GM23248 (cell line): ENCODE results near the gene PAOX. TPM values are rescaled to one million over a fixed set of nuclear protein-coding genes. Genes with fewer than 3 reads are reported as not detected.

Experiments
- DNase-seq: peaks from one replicate; pipeline ENCODE4 v3.0.0-alpha.2; 2015
- H2AFZ ChIP-seq: fragments of 200-600 bp; sonication (generic); 2 replicates; pipeline ENCODE4 v1.6.1; 2016; ENCODE audit warnings: antibody characterized with exemption
- H3F3A ChIP-seq: fragments of 200-600 bp; sonication (generic); 2 replicates; pipeline ENCODE4 v1.6.1; 2016; ENCODE audit warnings: mild to moderate bottlenecking, antibody characterized with exemption, mixed run types; ENCODE audit not compliant: insufficient read depth
- H3K27ac ChIP-seq: fragments of 200-600 bp; sonication (generic); 2 replicates; pipeline ENCODE4 v1.5.1; 2016; ENCODE audit warnings: mild to moderate bottlenecking
- H3K27me3 ChIP-seq: fragments of 200-600 bp; sonication (generic); replicated peaks from 2 replicates; pipeline ENCODE4 v1.6.1; 2016; ENCODE audit warnings: mild to moderate bottlenecking; ENCODE audit not compliant: insufficient read depth
- H3K36me3 ChIP-seq: fragments of 200-600 bp; sonication (generic); 2 replicates; pipeline ENCODE4 v1.6.1; 2016; ENCODE audit warnings: low read depth, mild to moderate bottlenecking
- H3K4me1 ChIP-seq: fragments of 200-600 bp; sonication (generic); 2 replicates; pipeline ENCODE4 v1.6.1; 2016; ENCODE audit warnings: mild to moderate bottlenecking; ENCODE audit not compliant: insufficient read depth
- H3K4me2 ChIP-seq: fragments of 200-600 bp; sonication (generic); one replicate; pipeline ENCODE4 v1.6.1; 2016; ENCODE audit warnings: mild to moderate bottlenecking; ENCODE audit not compliant: unreplicated experiment
- H3K4me3 ChIP-seq: fragments of 200-600 bp; sonication (generic); 2 replicates; pipeline ENCODE4 v1.5.1; 2016; ENCODE audit warnings: mild to moderate bottlenecking
- H3K79me2 ChIP-seq: fragments of 200-600 bp; sonication (generic); 2 replicates; pipeline ENCODE4 v1.6.1; 2016; ENCODE audit warnings: mild to moderate bottlenecking; ENCODE audit not compliant: insufficient read depth
- H3K9ac ChIP-seq: fragments of 200-600 bp; sonication (generic); 2 replicates; pipeline ENCODE4 v1.6.1; 2016; ENCODE audit warnings: mild to moderate bottlenecking
- H3K9me2 ChIP-seq: fragments of 200-600 bp; sonication (generic); 2 replicates; pipeline ENCODE4 v1.6.1; 2016; ENCODE audit warnings: mixed run types, mild to moderate bottlenecking, moderate library complexity; ENCODE audit not compliant: insufficient read depth
- H3K9me3 ChIP-seq: fragments of 200-600 bp; sonication (generic); one replicate; pipeline ENCODE4 v1.6.1; 2017; ENCODE audit warnings: low read depth
- H4K20me1 ChIP-seq: fragments of 200-600 bp; sonication (generic); 2 replicates; pipeline ENCODE4 v1.6.0; 2016; ENCODE audit not compliant: insufficient read depth
- EZH2 ChIP-seq: fragments of 200-600 bp; sonication (generic); IDR thresholded peaks from 2 replicates; pipeline ENCODE4 v1.6.1; 2018; ENCODE audit warnings: antibody characterized with exemption, mild to moderate bottlenecking; ENCODE audit not compliant: insufficient read depth, poor library complexity, severe bottlenecking
- EZH2phosphoT487 ChIP-seq: fragments of 200-600 bp; sonication (generic); IDR thresholded peaks from 2 replicates; pipeline ENCODE4 v1.6.1; 2018; ENCODE audit warnings: antibody characterized with exemption, moderate library complexity, mild to moderate bottlenecking, low read depth; ENCODE audit not compliant: insufficient read depth
- WGBS, 2 experiments: methylation state at CpG; one replicate each; pipeline ENCODE4 v1.1.6; 2015 to 2017; ENCODE audit warnings: low lambda C conversion rate in 2 of 2, low coverage in 1 of 2; ENCODE audit errors: missing lambda C conversion rate in 2 of 2; 5-methylcytosine and 5-hydroxymethylcytosine counted together
- in situ Hi-C: fragments of 300-500 bp; cut with MboI; formaldehyde crosslinking; loops from 2 replicates; pipeline ENCODE4 v1.15.0; 2020
- polyA plus RNA-seq: library from polyadenylated mRNA; unstranded; fragments of >200 nt; fragmentation: Nextera tagmentation; extraction: Ambion mirVana; gene quantifications from 2 replicates; pipeline ENCODE4 v1.2.1, GENCODE V29; 2016
- total RNA-seq: library from RNA; depleted of rRNA; stranded (reverse); fragments of >200 nt; shearing (Covaris generic); gene quantifications from 2 replicates; pipeline ENCODE4 v1.2.3, GENCODE V29; 2014

Gene PAOX
- total and polyA plus RNA-seq, 2 experiments from 2014 or later: 4.1 to 4.5 TPM

- no peaks in the 10 kb centered on the region for H3K27me3 ChIP-seq
- no peak for TF ChIP-seq EZH2phosphoT487
- TF ChIP-seq EZH2: no peak
- DNase-seq: no peak
- no peaks in the 10 kb centered on the region for H3K9me2 ChIP-seq
- no peaks in the 10 kb centered on the region for H3K4me1 ChIP-seq
- no peaks in the 10 kb centered on the region for H3K9me3 ChIP-seq
- in situ Hi-C loops: no loop called here
- 88 to 89% methylated on average over 17 of the region's 17 CpGs for WGBS, 2 experiments
- no peaks in the 10 kb centered on the region for H3K79me2 ChIP-seq
- H4K20me1 ChIP-seq: no peaks in the 10 kb centered on the region
- H3K9ac ChIP-seq: no peak overlapping the region
- H3K27ac ChIP-seq: no peak overlapping the region
- 0 out of 2 replicates have a peak, but pooled peaks cover 3% of the 10 kb centered on the region for H3F3A ChIP-seq
- no peak overlapping the region for H2AFZ ChIP-seq
- no peak overlapping the region for H3K4me3 ChIP-seq
- no peak overlapping the region for H3K4me2 ChIP-seq
- H3K36me3 ChIP-seq: no peaks in the 10 kb centered on the region
Observed at GRCh38 chr10:133359972-133360610, 19.0 kb upstream of the PAOX start.

- H3F3A ChIP-seq: 0 out of 2 replicates have a peak, but pooled peaks cover 3% of the 10 kb centered on the region
- 79 to 86% methylated on average over 5 of the region's 5 CpGs for WGBS, 2 experiments
- no peaks in the 10 kb centered on the region for H3K9me3 ChIP-seq
Observed at GRCh38 chr10:133361227-133361626, 17.8 kb upstream of the PAOX start.

GRCh38 chr10:133361773-133362441, 17.2 kb upstream of the PAOX start:
- no peak overlapping the region for H2AFZ ChIP-seq
- no peaks in the 10 kb centered on the region for H4K20me1 ChIP-seq
- no peak for DNase-seq
- no peak overlapping the region for H3K4me3 ChIP-seq
- in situ Hi-C loops: no loop called here
- H3K4me2 ChIP-seq: no peak overlapping the region
- H3K9ac ChIP-seq: no peak overlapping the region
- H3K9me2 ChIP-seq: no peaks in the 10 kb centered on the region
- no peaks in the 10 kb centered on the region for H3K4me1 ChIP-seq
- H3K36me3 ChIP-seq: peaks cover 1% of the 10 kb centered on the region; the same call in 1 of the 2 replicates
- H3K27me3 ChIP-seq: no peaks in the 10 kb centered on the region
- no peaks in the 10 kb centered on the region for H3K9me3 ChIP-seq
- no peak overlapping the region for H3K27ac ChIP-seq
- WGBS, 2 experiments: 76 to 80% methylated on average over 18 of the region's 18 CpGs
- no peaks in the 10 kb centered on the region for H3K79me2 ChIP-seq
- TF ChIP-seq EZH2 (no peak), EZH2phosphoT487 (no peak)
- H3F3A ChIP-seq: 0 out of 2 replicates have a peak, but pooled peaks cover 3% of the 10 kb centered on the region

More at GRCh38 chr10:133361227-133361626, 17.8 kb upstream of the PAOX start:
- Histone ChIP-seq H3K4me3 (no peak overlapping the region), H3K9ac (no peak overlapping the region), H3K27me3 (no peaks in the 10 kb centered on the region), H3K27ac (no peak overlapping the region), H3K4me1 (no peaks in the 10 kb centered on the region), H2AFZ (no peak overlapping the region), H3K36me3 (no peaks in the 10 kb centered on the region; the same call in 1 of the 2 replicates), H3K79me2 (no peaks in the 10 kb centered on the region), H4K20me1 (no peaks in the 10 kb centered on the region), H3K9me2 (no peaks in the 10 kb centered on the region), H3K4me2 (no peak overlapping the region)
- TF ChIP-seq EZH2: no peak
- TF ChIP-seq EZH2phosphoT487: no peak
- no peak for DNase-seq
- in situ Hi-C loops: no loop called here

- peaks cover 3% of the 10 kb centered on the region; the same call in 1 of the 2 replicates for H3K36me3 ChIP-seq
- H3K4me1 ChIP-seq: no peaks in the 10 kb centered on the region
- DNase-seq: no peak
- WGBS, 2 experiments: 80 to 82% methylated on average over 11 to 13 of the region's 13 CpGs
- 0 out of 2 replicates have a peak, but pooled peaks cover 3% of the 10 kb centered on the region for H3F3A ChIP-seq
- in situ Hi-C loops: no loop called here
- H3K4me3 ChIP-seq: no peak overlapping the region
- H3K79me2 ChIP-seq: no peaks in the 10 kb centered on the region
- H3K27ac ChIP-seq: no peak overlapping the region
- no peaks in the 10 kb centered on the region for H3K27me3 ChIP-seq
- no peaks in the 10 kb centered on the region for H4K20me1 ChIP-seq
- no peak overlapping the region for H2AFZ ChIP-seq
- TF ChIP-seq EZH2phosphoT487: no peak
- H3K9me3 ChIP-seq: no peaks in the 10 kb centered on the region
- H3K9ac ChIP-seq: no peak overlapping the region
- no peaks in the 10 kb centered on the region for H3K9me2 ChIP-seq
- H3K4me2 ChIP-seq: no peak overlapping the region
Observed at GRCh38 chr10:133362846-133363245, 16.2 kb upstream of the PAOX start.
